Muscle of back (tissue), 11 donors: ENCODE results near the gene HK3. TPM values are rescaled to one million over a fixed set of nuclear protein-coding genes. Genes with fewer than 3 reads are reported as not detected.
A peak's percentile ranks its signal among the peaks of the same experiment; 100 is the strongest.
"Not testable (repeated sequence)": the region's sequence is repeated elsewhere in the genome, so short reads cannot be mapped to it uniquely, and the experiment has no call there.

Source experiments
- DNase-seq, 3 donors: peaks; one replicate each; pipeline versions ENCODE4 v3.0.0 to v3.0.0-alpha.2; 2013
- polyA plus RNA-seq, 10 donors: library from polyadenylated mRNA; unstranded; fragments of 120-200 nt; gene quantifications; one replicate each; pipeline ENCODE4 v1.2.1, GENCODE V29; 2013; ENCODE audit not compliant: insufficient read length in 10 of 10

HK3 gene
- polyA plus RNA-seq, 10 donors: 0.41 to 2.6 (median 1.1) TPM

GRCh38 chr5:176883700-176884570, 15.2 kb downstream of the HK3 start:
- DNase-seq: no peak

GRCh38 chr5:176882567-176882903, 16.6 kb downstream of the HK3 start:
- no peak for DNase-seq

- DNase-seq: no peak
These were observed 17.2 kb downstream of the HK3 start for GRCh38 chr5:176881816-176882566.

GRCh38 chr5:176881021-176881749, 18.0 kb downstream of the HK3 start:
- DNase-seq: no peak

GRCh38 chr5:176880366-176881020, 18.7 kb downstream of the HK3 start:
- DNase-seq: no peak

GRCh38 chr5:176879663-176880361, 19.3 kb downstream of the HK3 start:
- peak in 1 of 3 donors; percentile 73 for DNase-seq

GRCh38 chr5:176878906-176879662, 20.1 kb downstream of the HK3 start:
- DNase-seq: no peak

GRCh38 chr5:176878463-176878862, 20.7 kb downstream of the HK3 start:
- no peak for DNase-seq

- DNase-seq: no peak
These were observed 21.3 kb downstream of the HK3 start for GRCh38 chr5:176877793-176878331.

- no peak for DNase-seq
These were observed 22.4 kb downstream of the HK3 start for GRCh38 chr5:176876506-176877431.

GRCh38 chr5:176875783-176876505, 23.2 kb downstream of the HK3 start:
- no peak for DNase-seq

GRCh38 chr5:176875014-176875550, 24.1 kb downstream of the HK3 start:
- DNase-seq: no peak

GRCh38 chr5:176874198-176874780, 24.9 kb downstream of the HK3 start:
- no peak for DNase-seq

- peak in 2 of 3 donors; percentile 25 to 87 for DNase-seq
These were observed 25.5 kb downstream of the HK3 start for GRCh38 chr5:176873541-176874172.

GRCh38 chr5:176873011-176873410, 26.1 kb downstream of the HK3 start:
- not testable (repeated sequence) for DNase-seq

GRCh38 chr5:176872586-176872985, 26.6 kb downstream of the HK3 start:
- DNase-seq: not testable (repeated sequence)

- DNase-seq: not testable (repeated sequence)
These were observed 28.5 kb downstream of the HK3 start for GRCh38 chr5:176870644-176871043.
